Inflammatory macrophage treated with lipopolysaccharide for 1 hour (primary cell): Measurements from ENCODE around the gene SLAIN2.
A peak's percentile ranks its signal among the peaks of the same experiment; 100 is the strongest.

ENCODE experiments used
- DNase-seq, 2 donors: peaks; one replicate each; pipeline ENCODE4 v3.0.0-alpha.2; 2020 to 2022

Gene SLAIN2

DNA sequence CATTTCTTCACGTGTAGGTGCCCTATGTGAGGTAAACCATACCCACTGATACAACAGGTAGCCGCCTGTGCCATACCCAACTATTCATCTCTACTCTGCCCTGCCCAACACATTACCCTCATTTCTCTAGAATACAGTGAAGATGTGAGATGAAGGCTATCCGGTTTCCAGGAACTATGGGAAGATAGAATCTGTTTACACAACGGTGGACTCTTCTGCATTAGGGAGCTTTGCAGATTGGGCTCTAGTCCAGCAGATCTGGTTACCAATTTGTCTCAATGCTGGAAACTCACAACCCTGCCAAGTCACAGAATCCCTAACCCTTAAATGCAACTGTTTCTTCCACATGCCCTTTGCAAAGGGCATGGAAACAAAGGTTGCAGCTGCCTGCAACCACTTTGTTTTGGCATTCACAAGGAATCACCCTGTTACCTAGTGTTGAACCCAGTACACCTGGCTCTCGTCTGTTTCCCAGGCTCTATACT is 6.4 kb upstream of the SLAIN2 start:
- DNase-seq, result no peak

DNA sequence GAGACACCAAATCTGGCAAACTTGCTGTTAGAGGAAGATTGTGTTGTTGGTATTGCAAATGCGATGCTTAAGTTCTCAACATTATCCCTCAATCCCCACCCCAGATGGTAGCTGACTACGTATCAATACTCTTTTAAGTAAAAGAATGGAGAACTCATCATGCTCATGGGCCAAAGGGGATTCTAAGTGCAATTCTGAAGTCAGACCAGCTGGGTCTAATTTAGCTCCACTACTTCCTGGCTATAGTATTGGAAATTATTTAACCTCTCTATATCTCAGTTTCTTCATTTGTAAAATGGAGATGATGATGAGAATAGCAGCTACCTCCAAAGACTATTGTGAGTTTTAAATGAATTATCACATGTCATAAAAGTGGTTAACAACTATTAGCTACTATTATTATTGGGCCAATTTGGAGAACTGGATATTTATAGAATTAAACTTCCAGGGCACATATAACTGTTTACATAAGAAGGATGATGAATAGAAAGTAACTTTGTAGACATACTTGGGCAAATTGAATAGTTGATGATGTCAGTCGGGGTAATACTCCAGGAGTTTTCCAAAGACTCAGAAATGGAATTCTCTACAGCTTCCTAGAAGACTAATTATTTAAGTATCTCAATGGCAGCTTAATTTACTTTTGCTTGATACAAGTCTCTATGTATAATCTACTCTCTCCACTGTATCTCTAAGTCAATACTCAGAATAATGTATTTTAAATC is 5.0 kb upstream of the SLAIN2 start:
- DNase-seq, result no peak

DNA sequence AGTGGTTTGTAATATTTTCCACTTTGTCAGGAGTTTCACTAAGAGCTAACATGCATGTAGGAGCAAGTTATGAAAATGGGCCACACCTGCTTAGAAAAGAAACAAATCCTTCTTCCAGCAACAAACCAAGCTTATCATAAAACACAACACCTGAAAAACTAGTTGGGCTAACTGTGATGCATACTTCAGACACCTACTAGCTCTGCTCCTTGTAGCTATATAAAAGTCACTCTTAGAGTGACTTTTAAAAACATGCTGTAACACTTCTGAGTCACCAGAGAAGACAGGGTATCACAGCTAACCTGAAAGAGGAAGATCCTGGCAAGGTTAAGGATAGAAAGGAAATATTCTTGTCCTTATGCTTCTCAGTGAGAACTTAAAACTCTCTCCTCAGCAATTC is 3.6 kb upstream of the SLAIN2 start:
- no peak for DNase-seq

DNA sequence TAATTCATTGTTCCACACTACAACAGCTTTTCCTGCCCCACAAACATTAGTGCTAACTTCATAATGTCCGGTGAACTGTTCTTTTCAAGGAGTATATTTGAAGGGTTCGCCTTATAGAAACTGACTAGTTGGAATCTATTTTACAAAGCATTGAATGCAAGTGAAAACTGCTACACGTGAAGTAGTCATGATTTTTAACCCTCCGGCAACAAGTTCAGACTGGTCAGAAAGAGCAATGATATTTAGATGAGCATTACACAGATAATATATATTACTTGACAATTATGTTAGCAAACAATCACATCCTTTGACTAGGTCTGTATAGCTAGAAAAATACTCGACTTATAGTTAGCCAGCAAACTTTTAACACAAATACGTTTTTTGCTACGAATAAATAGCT is 1.7 kb upstream of the SLAIN2 start:
- DNase-seq, result no peak

DNA sequence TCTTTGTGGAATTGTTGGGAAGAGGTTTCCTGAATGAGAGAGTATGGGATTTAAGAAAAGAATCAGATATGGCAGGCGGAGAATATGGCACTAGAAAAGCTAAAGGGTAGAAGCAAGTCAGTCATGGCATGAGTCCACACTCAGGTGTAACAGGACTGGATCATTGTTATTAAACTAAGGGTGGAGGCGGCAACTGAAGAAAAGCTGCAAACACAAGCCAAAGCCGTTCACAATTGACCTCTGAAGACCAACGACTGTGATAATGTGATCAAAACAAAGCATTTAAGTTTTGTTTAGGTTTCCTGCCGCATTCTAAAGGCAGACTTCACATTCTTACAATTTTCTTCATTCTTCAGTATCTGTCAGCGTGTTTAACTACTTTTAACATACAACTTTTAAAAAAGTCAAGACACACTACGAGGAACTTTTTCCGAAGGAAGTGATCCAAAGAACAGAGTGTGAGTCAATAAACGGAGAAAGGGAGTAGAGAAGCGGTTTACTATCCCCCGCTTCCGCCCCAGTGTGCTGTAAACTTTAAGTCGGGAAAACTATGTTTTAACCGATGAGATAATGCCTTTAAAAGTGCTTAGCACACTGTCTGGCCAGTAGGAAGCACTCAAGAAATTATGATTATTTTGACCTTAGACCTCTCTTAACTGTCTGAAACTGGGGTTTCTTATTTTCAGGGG is 909 bp upstream of the SLAIN2 start:
- DNase-seq, result peak; percentile 84 to 85

DNA sequence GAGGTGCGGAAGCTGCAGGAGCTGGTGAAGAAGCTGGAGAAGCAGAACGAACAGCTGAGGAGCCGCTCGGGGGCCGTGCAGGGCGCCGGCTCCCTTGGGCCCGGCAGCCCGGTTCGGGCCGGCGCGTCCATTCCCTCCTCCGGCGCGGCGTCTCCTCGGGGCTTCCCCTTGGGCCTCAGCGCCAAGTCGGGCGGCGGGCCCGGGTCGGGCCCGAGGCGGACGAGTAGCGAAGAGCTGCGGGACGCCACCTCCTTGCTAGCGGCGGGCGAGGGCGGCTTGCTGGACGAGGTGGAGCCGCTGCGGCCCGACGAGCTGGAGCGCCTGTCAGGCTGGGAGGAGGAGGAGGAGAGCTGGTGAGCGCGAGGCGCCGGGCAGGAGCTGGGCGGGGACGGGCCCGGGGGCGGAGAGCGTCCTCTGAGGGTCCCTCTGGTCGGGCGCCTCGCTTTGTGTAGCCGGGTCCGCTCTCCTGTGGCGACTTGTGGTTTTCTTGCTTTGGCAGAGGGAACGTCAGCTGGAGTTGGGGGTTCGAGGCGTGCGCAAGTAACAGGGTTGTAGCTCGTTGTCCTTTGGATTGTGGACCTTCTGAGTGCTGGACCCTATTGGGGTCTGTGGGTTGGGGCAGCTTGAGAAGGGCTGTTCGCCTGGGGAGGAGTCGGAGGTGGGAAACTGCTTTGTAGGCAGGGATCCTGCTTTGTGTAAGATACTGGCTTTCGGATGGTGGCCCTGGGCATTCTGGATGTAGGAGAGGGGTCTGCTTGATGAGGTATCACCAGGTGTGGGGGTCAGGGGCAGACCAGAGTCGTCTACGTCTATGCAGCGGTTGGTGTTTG is 662 bp downstream of the SLAIN2 start:
- DNase-seq, result peak; percentile 22 to 44

DNA sequence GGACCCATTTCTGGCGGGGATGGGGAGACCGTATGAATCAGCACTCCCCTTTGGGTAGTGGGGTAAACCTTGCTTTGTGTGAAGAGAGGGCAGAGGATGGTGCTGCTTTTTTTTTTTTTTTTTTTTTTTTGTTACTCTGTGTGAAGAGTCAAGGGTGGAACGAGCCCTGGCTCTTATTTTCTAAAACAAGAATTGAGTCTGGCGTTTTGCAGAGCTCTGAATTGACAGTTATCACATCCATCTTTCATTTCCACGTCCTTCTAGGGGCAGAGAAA is 1.2 kb downstream of the SLAIN2 start:
- DNase-seq, result no peak

DNA sequence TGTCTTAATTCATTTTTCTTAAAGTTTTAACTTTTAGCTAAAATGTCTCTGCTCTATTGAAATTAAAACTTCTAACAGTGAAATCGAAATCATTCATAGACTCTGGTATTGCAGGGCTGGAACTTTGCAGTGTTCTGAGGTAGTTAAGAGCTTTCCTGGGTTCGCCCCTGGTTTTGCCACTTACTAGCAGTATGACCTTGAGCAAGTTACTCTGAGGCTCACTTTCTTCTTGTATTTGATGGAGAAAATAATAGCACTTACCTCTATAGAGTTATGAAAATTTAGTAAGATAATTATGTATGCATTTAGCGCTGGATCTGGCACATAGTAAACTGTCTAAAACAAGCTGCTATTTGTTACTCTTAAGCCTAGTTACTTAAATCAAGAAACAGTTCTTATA is 1.7 kb downstream of the SLAIN2 start:
- DNase-seq, result no peak

DNA sequence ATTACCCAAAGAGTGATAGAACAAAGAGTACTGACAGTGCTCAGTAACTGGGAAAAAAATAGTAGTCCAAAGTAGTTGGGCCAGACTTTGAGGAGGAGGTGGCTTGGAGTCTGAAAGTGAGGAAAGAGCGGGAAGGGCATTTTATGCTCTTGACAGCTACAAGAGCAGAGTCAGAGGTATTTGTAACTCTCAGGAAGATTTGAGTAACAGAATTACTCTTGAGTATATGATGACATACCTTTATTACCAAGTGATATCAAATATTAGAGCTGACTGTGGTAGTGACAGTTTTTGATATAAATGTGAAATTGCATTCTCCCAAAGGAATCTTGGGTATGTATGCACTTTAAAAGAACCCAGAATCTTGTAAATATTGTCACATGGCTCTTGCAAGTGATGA is 2.2 kb downstream of the SLAIN2 start:
- peak; percentile 30 to 58 for DNase-seq

DNA sequence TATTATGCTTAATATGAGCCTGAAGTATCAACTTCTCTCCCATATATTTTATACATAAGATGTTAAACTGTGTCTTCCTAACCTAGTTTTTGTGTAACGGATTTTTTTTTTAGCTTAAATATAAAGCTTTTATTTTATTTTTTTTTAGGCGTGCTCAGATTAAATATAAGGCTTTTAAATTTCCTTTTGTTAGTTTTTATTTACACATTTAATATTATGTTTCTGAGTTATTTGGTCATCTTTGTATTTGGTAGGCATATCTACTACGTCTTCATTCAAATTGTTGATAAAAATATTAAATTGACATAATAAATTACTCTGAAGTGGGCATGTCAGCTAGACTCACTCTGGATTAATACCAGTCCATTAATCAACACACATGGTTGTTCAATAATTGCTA is 4.2 kb downstream of the SLAIN2 start:
- DNase-seq, result no peak

DNA sequence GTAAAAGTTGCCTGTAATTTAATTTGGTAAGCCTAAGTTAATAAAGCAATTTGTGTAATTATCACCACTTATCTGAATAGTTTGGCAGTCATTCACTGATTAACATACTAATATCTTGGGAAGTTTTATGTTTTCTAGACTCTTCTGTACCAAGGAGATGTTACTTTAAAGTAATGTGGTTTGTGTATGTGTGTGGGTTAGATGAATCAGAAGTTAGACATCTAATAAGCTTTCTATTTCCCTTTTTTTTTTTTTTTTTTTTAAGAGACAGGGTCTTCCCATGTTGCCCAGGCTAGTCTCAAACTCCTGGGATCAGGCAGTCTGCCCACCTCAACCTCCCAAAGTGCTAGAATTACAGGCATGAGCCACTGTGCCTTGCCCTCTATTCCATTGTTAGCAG is 5.3 kb downstream of the SLAIN2 start:
- DNase-seq, result no peak

DNA sequence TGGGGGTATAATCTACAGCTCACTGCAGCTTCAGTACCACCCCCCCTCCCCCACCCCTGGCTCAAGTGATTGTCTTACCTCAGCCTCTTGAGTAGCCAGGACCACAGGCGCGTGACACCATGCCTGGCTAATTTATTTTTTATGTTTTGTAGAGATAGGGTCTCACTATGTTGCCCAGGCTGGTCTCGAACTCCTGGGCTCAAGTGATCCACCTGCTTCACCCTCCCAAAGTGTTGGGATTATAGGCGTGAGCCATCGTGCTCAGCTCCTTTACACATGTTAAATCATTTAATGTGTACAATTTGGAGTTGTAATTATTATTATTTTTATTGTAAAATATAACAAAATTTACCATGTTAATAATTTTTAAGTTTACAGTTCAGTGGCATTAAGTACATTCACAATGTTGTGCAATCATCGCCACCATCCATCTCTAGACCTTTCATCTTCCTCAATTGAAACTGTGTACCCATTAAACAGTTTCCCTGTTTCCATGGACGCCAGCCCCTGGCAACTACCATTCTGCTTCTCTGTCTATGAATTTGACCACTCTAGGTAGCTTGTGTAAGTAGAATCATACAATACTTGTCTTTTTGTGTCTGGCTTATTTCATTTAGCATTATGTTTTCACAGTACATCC is 6.1 kb downstream of the SLAIN2 start:
- DNase-seq, result no peak

DNA sequence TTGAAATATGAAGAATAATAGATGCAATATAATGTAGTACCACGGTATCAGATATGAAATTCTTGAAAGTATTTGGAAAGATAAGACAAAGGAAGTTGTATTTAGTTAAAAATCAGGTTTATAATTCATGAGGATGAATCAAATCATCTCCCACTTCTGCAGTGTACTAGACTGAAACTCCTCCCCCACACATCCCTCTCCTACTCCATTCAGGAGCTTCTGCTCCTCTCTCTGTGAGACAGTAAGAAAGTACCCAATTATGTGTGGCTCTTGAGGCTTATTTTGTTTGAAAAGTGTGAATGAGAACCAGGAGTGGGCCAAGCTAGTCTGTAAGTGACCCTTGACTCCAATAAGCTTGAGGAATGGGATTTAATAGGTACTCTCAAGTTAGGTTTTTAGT is 9.5 kb downstream of the SLAIN2 start:
- no peak for DNase-seq

DNA sequence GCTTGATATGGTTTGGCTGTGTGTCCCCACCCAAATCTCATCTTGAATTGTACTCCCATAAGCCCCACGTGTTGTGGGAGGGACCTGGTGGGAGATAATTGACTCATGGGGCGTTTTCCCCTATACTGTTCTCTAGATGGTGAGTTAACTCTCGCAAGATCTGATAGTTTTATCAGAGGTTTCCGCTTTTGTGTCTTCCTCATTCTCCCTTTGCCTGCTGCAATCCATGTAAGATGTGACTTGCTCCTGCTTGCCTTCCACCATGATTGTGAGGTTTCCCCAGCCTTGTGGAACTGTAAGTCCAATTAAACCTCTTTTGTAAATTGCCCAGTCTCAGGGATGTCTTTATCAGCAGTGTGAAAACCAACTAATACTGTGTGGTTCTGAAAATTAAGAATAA is 11.5 kb downstream of the SLAIN2 start:
- no peak for DNase-seq

DNA sequence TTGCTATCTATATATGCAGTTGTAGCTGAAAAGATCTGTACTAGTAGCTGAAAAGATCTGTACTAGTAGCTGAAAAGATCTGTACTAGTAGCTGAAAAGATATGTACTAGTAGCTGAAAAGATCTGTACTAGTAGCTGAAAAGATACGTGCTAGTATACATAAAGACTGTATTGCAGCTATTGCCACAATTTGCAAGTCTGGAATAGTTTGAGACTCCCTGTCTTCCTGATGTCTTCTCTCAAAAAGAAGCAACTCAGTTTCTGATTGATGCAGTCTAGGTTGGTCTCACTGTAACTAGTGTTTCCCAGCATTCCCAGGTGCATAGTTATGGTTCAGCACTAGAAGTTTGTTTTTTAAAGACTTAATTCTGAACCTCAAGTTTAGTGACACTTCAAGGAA is 15.0 kb downstream of the SLAIN2 start:
- no peak for DNase-seq

DNA sequence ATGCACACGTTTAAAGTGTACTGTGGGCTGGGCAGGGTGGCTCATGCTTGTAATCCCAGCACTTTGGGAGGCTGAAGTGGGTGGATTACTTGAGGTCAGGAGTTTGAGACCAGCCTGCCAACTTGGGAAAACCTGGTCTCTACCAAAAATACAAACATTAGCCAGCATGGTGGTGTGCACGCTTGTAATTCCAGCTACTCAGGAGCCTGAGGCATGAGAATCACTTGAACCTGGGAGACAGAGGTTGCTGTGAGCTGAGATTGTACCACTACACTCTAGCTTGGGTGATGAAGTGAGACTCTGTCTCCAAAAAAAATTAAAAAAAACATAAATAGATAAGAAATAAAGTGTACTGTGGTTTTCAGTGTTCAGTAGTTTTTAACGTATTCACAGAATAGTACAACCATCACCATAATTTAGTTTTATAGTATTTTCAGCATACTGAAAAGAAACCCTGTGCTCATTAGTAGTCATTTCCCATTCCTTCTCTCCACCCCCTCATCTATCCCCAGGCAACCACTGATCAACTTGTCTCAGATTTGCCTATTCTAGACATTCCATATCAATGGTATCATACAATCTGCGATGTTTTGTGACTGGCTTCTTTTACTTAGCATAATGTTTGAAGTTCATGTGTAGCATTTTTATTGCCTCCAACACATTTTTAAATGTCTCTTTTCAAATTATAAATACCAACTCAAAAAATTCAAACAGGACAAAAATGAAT is 19.1 kb downstream of the SLAIN2 start:
- DNase-seq, result no peak

DNA sequence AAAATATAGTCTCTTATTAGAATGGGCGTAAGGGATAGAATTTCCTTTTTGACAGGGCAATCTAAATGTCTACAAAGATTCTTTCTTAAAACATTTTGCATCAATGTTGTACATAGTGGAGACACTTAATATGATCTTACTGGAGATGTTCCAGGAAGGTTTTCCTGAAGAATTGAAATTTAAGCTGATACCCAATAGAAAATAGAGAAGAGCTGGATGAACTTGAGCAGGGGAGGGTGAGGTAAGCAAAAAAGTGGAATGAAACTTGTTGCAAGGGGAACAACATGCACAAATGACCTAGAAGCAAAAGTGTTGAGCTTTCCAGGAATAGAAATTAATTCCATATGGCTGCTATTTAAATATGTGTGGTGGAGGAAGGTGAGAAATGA is 19.7 kb downstream of the SLAIN2 start:
- no peak for DNase-seq

DNA sequence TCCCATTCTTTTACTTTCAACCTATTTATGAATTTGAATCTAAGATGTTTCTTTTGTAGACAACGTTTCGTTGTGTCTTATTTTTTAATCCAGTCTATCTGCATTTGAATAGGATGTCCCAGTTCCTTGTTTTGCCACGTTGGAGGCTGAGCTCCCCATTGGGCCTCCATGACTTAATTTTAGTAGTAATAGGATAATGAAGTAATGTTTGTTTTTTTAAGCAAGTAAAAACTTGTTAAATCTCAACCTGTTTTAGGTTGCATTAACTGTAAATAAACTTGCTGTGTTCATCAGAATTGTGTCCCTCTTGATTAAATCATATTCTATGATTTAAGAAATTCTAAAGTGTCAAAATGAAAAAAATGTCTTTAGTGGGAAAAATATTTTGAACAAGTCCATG is 25.3 kb downstream of the SLAIN2 start:
- no peak for DNase-seq

DNA sequence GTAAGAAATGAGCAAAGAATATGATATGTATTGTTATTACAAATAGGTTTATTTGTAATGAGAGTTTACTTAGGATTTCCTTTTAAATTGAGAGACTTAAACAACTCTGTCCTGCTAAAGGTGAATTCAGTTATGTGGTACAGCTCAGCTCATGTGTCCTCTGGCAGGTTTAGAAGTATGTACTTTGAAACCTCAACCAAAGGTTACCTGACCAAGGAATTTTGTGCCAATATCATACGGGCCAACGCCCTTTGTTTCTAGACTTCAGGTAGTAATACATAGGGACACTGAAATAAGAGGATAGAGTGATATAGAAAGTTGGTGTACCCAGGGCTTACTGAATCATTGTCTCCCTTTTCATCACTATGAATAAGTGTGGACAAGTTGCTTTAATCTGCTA is 25.7 kb downstream of the SLAIN2 start:
- DNase-seq, result no peak

DNA sequence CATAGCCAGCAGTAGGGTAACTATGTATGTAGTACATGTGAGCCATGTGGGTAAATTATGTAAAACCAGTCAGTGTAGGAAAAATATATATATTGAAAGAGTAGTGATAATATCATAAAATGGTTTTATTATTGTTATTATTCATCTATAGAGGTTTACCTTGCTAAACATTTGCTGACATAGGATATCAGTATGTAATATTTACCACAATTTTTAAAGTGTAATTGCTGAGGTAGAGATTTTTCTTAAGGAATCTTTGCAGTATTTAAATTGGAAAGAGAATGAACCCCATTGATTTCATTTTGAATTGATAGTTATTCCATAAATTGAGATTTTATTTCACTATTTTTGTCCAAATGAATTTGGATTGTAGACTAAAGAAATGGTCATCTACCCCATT is 27.1 kb downstream of the SLAIN2 start:
- DNase-seq, result no peak

DNA sequence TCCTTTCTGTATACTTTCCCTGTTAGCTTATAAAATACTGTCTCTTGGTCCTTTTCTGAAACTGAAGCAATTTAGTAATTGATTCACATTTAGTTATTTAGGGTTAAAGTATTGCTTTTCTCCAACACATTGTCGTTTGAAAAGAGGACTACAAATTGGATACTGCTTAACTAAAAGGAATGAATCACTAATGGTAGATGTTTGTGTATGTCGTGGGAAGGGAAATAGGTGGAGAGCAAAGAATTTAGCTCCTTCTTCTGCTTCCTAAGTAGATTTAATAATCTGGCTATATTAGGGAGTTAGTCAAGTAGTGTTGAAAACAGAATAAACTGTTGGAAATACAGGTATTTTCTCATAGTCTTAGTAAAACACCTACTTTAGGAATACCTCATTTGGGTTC is 27.9 kb downstream of the SLAIN2 start:
- DNase-seq, result no peak

DNA sequence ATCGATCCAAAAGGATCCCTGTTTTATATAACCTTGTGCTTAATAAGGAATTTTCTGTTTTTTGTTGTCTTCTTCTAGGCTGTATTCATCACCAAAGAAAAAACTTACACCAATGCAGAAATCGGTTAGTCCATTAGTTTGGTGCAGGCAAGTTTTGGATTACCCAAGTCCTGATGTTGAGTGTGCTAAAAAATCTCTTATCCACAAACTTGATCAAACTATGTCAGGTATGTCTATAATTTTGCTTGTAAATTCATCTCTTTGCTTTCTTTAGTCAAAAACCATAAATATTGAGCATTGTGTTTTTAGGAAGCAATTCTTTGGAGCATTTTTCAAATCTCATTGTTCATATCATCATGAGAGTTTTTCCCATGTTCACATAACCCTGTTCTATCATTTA is 28.4 kb downstream of the SLAIN2 start:
- DNase-seq, result no peak
